ENCODE measurements around the gene PGRMC2. TPM values are rescaled to one million over a fixed set of nuclear protein-coding genes. Genes with fewer than 3 reads are reported as not detected.

The PGRMC2 gene
- total and polyA plus RNA-seq, 2 of the 8 experiments (the other 6 are each of a cell fraction or from before 2014, with no cell fraction given) = 9.5 to 85.3 TPM

DNA sequence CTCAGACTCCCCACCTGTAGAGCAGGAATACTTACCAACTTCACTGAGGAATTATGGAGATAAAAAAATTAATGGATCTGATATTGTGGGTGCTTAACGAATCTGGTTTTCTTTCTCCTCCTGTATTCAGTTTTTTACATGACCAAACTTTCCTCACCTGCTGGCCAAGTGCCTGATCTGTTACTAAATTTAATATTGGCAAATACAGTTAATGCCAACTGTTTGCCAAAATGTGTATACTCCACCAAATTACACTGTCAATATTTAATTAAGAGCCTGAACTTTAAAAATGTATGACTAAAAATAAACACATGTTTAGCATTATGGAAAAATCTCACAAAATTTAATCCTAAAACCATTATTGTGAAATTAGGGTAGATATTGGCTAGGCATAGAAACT is 3.3 kb downstream of the PGRMC2 start:
- no peaks in the 10 kb centered on the region for H3K27me3 ChIP-seq (replicated peaks in 1 of 4; ENCODE audit: control insufficient read depth in 3 of 4, extremely low read depth in 1 of 4, insufficient read depth in 3 of 4, low read length in 3 of 4)
- H4K20me1 ChIP-seq (replicated peaks in 1 of 2; ENCODE audit: control insufficient read depth in 1 of 2, insufficient read depth in 2 of 2, low read length in 2 of 2) = peaks cover 1 to 4% of the 10 kb centered on the region in 2 experiments
- H2AK5ac ChIP-seq (ENCODE audit: low read depth, low read length) = no peak overlapping the region
- H3K9me3 ChIP-seq (ENCODE audit: insufficient read depth in 2 of 2, low read depth in 1 of 2, low read length in 1 of 2) = no peaks in the 10 kb centered on the region
- WGBS, 2 experiments (ENCODE audit: extremely low coverage in 1 of 2, insufficient coverage in 1 of 2, insufficient read length in 1 of 2, insufficient replicate concordance in 2 of 2, low coverage in 1 of 2, low lambda C conversion rate in 2 of 2, missing lambda C conversion rate in 1 of 2) = 87% methylated on average over 1 of the region's 1 CpG; no CpG with 5 or more reads in 1 of the 2 experiments
- no peak overlapping the region for H3K27ac ChIP-seq (ENCODE audit: low read depth, low read length)
- H3K14ac ChIP-seq (ENCODE audit: insufficient read length) = no peak overlapping the region
- H3K4me1 ChIP-seq (replicated peaks in 1 of 4; ENCODE audit: control insufficient read depth in 3 of 4, insufficient read depth in 4 of 4, low read length in 3 of 4) = peaks cover 0 to 8% (median under 1%) of the 10 kb centered on the region in 4 experiments; a peak in 3 of 7 replicates
- no peak overlapping the region for H2BK120ac ChIP-seq (replicated peaks; ENCODE audit: low read depth, low read length)
- H3K18ac ChIP-seq (ENCODE audit: extremely low read depth, low read length) = no peak overlapping the region
- H2BK20ac ChIP-seq (ENCODE audit: low read length) = no peak overlapping the region
- no peak overlapping the region for H2BK15ac ChIP-seq (ENCODE audit: low read length)
- ChIA-PET POLR2A (ENCODE audit: partially characterized antibody) (no interaction called here), CTCF (ENCODE audit: partially characterized antibody) (no interaction called here)
- no peak overlapping the region for H2BK5ac ChIP-seq (ENCODE audit: low read depth, low read length)
- H3K4me2 ChIP-seq (ENCODE audit: insufficient read depth in 1 of 2, low read depth in 2 of 2, low read length in 2 of 2) = no peak overlapping the region
- no peak overlapping the region for H3K23ac ChIP-seq (ENCODE audit: insufficient read length)
- FAIRE-seq (no peak), DNase-seq (ENCODE audit: low read depth in 1 of 2, low spot score in 2 of 2) (no peak)
- peak overlapping the region in 1 of 4 experiments; percentile 95; a peak in 2 of 8 replicates for H3K4me3 ChIP-seq (ENCODE audit: extremely low read depth in 1 of 4, insufficient read depth in 2 of 4, low read depth in 3 of 4, low read length in 4 of 4)
- no peak overlapping the region for H4K8ac ChIP-seq (ENCODE audit: extremely low read depth, insufficient read depth, low read length)
- no peak overlapping the region for H4K91ac ChIP-seq (replicated peaks; ENCODE audit: insufficient read length, low read length)
- no peak overlapping the region for H2BK12ac ChIP-seq (ENCODE audit: low read depth, low read length)
- no peak overlapping the region for H4K5ac ChIP-seq (ENCODE audit: insufficient read length, low read depth, low read length)
- H3K36me3 ChIP-seq (ENCODE audit: control insufficient read depth in 2 of 4, insufficient read depth in 4 of 4, low read length in 3 of 4) = peaks cover 0 to 13% (median 0%) of the 10 kb centered on the region in 4 experiments; a peak in 1 of 8 replicates
- H3K79me2 ChIP-seq (ENCODE audit: control insufficient read depth in 1 of 2, insufficient read depth in 2 of 2, low read length in 2 of 2) = peaks cover 5 to 84% of the 10 kb centered on the region in 2 experiments
- H3K9ac ChIP-seq (replicated peaks in 1 of 4; ENCODE audit: extremely low read depth in 1 of 4, low read depth in 3 of 4, low read length in 3 of 4) = no peak overlapping the region
- H3K23me2 ChIP-seq (ENCODE audit: low read depth, low read length) = peaks cover 9% of the 10 kb centered on the region
- H3K56ac ChIP-seq (replicated peaks; ENCODE audit: insufficient read length, low read depth, low read length) = no peak overlapping the region
- TF ChIP-seq YY1 (IDR thresholded peaks at IDR 0.05; ENCODE audit: low read depth, low read length) (no peak), TAF7 (optimal IDR thresholded peaks at IDR 0.05; ENCODE audit: borderline replicate concordance, low read depth, low read length) (no peak), BACH1 (IDR thresholded peaks at IDR 0.05; ENCODE audit: low read length) (no peak), USF2 (IDR thresholded peaks at IDR 0.05; ENCODE audit: low read length) (no peak), HDAC6 (IDR thresholded peaks at IDR 0.05; ENCODE audit: low read depth, low read length) (no peak), CBX8 (IDR thresholded peaks at IDR 0.05; ENCODE audit: borderline replicate concordance, low read depth, low read length) (no peak)
- H2AFZ ChIP-seq (ENCODE audit: low read length) = no peak overlapping the region
- H3K4ac ChIP-seq (replicated peaks; ENCODE audit: insufficient read length, low read depth, low read length) = no peak overlapping the region
- no peaks in the 10 kb centered on the region for H3K79me1 ChIP-seq (ENCODE audit: low read depth, low read length)
